ENCODE results near the gene FASTKD2. TPM values are rescaled to one million over a fixed set of nuclear protein-coding genes. Genes with fewer than 3 reads are reported as not detected.
A peak's percentile ranks its signal among the peaks of the same experiment; 100 is the strongest.

Gene FASTKD2
- total and polyA plus RNA-seq, 9 donors: 14.3 to 29.0 (median 23.1) TPM

DNA sequence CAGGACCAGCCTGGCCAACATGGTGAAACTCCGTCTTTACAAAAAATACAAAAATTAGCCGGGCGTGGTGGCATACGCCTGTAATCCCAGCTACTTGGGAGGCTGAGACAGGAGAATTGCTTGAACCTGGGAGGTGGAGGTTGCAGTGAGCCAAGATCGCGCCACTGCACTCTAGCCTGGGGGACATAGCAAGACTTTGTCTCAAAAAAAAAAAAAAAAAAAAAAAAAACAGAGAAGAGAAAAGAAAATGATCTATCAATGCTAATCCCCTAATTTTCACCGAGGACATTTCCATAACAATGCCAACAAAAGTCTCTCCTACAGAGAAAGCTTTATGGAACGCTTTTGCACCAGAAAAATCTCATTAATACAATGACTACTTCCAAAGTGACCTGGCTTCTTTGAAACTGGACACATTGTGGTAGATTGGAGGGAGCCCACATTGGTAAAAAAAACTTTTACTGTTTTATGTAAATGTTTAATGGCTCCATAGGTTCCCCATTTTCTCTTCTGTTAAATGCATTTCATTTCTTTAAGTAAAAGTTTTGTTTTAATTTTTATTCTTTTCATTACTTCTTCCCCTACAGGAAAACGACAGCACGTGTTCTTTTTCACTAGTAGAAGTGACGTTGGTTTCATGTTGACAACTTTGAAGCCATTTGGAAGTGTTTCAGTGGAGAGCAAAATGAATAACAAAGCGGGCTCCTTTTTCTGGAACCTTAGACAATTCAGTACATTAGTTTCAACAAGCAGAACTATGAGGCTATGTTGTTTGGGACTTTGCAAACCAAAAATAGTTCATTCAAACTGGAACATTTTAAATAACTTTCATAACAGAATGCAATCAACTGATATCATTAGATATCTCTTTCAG, 888 bp downstream of the FASTKD2 start:
- Histone ChIP-seq H3K9me3 (no peaks in the 10 kb centered on the region), H3K4me3 (peak overlapping the region; percentile 79), H3K27ac (peak overlapping the region in 1 of 2 donors; percentile 19), H3K4me1 (ENCODE audit: insufficient read depth) (peaks cover 3% of the 10 kb centered on the region), H3K27me3 (no peaks in the 10 kb centered on the region), H3K36me3 (no peaks in the 10 kb centered on the region)
- intact Hi-C loops (cut with DNase I): no loop called here
- no peak for TF ChIP-seq EP300 (IDR thresholded peaks at IDR 0.05)
- TF ChIP-seq POLR2A (IDR thresholded peaks at IDR 0.05): no peak
- TF ChIP-seq, protein P1, sequence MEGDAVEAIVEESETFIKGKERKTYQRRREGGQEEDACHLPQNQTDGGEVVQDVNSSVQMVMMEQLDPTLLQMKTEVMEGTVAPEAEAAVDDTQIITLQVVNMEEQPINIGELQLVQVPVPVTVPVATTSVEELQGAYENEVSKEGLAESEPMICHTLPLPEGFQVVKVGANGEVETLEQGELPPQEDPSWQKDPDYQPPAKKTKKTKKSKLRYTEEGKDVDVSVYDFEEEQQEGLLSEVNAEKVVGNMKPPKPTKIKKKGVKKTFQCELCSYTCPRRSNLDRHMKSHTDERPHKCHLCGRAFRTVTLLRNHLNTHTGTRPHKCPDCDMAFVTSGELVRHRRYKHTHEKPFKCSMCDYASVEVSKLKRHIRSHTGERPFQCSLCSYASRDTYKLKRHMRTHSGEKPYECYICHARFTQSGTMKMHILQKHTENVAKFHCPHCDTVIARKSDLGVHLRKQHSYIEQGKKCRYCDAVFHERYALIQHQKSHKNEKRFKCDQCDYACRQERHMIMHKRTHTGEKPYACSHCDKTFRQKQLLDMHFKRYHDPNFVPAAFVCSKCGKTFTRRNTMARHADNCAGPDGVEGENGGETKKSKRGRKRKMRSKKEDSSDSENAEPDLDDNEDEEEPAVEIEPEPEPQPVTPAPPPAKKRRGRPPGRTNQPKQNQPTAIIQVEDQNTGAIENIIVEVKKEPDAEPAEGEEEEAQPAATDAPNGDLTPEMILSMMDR (IDR thresholded peaks at IDR 0.05): no peak
- WGBS, 3 donors: 34 to 37% (median 37%) methylated on average over 12 of the region's 12 CpGs
- DNase-seq: no peak

DNA sequence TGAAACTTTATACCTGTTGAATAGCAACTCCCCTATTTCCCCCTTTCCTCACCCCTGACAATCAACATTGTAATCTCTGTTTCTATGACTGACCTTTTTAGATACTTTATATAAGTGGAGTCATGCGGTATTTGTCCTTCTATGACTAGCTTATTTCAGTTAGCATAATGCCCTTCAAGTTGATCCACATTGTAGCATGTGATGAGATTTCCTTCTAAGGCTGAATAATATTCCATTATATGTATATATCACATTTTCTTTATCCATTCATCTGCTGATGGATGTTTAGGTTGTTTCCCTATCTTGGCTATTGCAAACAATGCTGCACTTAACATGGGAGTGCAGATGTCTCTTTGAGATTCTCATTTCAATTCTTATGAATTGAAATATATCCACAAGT, 9.5 kb downstream of the FASTKD2 start:
- no peak for TF ChIP-seq POLR2A (IDR thresholded peaks at IDR 0.05)
- TF ChIP-seq, protein P1 (IDR thresholded peaks at IDR 0.05): no peak
- no peak for TF ChIP-seq EP300 (IDR thresholded peaks at IDR 0.05)
- 98 to 100% (median 98%) methylated on average over 1 of the region's 1 CpG for WGBS, 3 donors
- intact Hi-C loops (cut with DNase I): no loop called here
- Histone ChIP-seq H3K27ac (no peak overlapping the region), H3K27me3 (no peaks in the 10 kb centered on the region), H3K9me3 (no peaks in the 10 kb centered on the region), H3K4me3 (no peak overlapping the region), H3K4me1 (ENCODE audit: insufficient read depth) (no peaks in the 10 kb centered on the region), H3K36me3 (no peaks in the 10 kb centered on the region)
- no peak for DNase-seq

DNA sequence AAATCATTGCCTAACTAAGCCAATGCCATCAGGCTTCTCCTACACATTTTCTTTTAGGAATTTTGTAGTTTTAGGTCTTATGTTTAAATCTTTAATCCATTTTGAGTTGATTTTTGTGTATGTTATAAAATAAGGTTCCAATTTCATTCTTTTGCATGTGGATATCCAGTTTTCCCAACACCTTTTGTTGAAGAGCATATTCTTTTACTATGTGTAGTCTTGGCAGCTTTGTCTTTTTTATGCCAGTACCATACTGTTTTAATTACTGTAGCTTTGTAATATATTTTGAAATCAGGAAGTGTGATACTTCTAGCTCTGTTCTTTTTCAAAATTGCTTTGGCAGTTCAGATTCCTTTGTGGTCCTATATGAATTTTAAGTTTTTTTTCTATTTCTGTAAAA, 11.0 kb downstream of the FASTKD2 start:
- H3K4me1 ChIP-seq (ENCODE audit: insufficient read depth): no peaks in the 10 kb centered on the region
- peaks cover 0 to 5% of the 10 kb centered on the region in 2 donors for H3K9me3 ChIP-seq
- H3K27ac ChIP-seq: no peak overlapping the region
- H3K4me3 ChIP-seq: no peak overlapping the region
- no peaks in the 10 kb centered on the region for H3K36me3 ChIP-seq
- no peak for TF ChIP-seq POLR2A (IDR thresholded peaks at IDR 0.05)
- TF ChIP-seq, protein P1 (IDR thresholded peaks at IDR 0.05): no peak
- no peak for TF ChIP-seq EP300 (IDR thresholded peaks at IDR 0.05)
- intact Hi-C loops (cut with DNase I): no loop called here
- no peak for DNase-seq
- no peaks in the 10 kb centered on the region for H3K27me3 ChIP-seq

DNA sequence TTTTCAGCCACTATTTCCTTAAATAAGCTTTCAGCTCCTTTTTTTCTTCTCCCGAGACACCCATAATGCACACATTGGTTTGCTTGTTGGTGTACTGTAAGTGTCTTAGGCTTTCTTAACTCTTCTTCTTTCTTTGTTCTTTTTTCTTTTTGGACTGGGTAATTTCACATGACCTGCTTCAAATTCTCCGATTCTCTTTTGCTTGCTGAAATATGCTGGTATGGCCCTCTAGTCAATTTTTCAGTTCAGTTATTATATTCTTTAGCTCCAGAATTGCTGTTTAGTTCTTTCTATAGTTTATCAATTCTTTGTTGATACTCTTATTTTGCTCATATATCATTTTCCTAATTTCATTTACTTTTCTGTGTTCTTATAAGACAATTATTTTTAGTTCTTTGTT, 15.3 kb downstream of the FASTKD2 start:
- intact Hi-C loops (cut with DNase I): no loop called here
- Histone ChIP-seq H3K27ac (no peak overlapping the region), H3K4me1 (ENCODE audit: insufficient read depth) (no peaks in the 10 kb centered on the region), H3K9me3 (peaks cover 0 to 5% of the 10 kb centered on the region in 2 donors), H3K27me3 (no peaks in the 10 kb centered on the region), H3K36me3 (no peaks in the 10 kb centered on the region), H3K4me3 (no peak overlapping the region)
- WGBS, 3 donors: 100% methylated on average over 2 of the region's 2 CpGs
- no peak for DNase-seq
- TF ChIP-seq POLR2A (IDR thresholded peaks at IDR 0.05) (no peak), EP300 (IDR thresholded peaks at IDR 0.05) (no peak)
- TF ChIP-seq, protein P1 (IDR thresholded peaks at IDR 0.05): no peak

Measured in ovary (tissue), 9 donors.